Nephron progenitor cell (in vitro differentiated cells): ENCODE results near the gene ITIH3.
A peak's percentile ranks its signal among the peaks of the same experiment; 100 is the strongest.
"Not testable (repeated sequence)": the region's sequence is repeated elsewhere in the genome, so short reads cannot be mapped to it uniquely, and the experiment has no call there.

Experiments used
- DNase-seq: peaks from one replicate; pipeline ENCODE4 v3.0.0; 2021
- H3K27ac Mint-ChIP-seq: 2 replicates; pipeline ENCODE4 v1.8.0; 2021; ENCODE audit warnings: mild to moderate bottlenecking, moderate library complexity, mixed read lengths
- H3K27me3 Mint-ChIP-seq: 2 replicates; pipeline ENCODE4 v1.8.0; 2021; ENCODE audit warnings: mild to moderate bottlenecking, low read depth, mixed read lengths; ENCODE audit not compliant: poor library complexity
- H3K36me3 Mint-ChIP-seq: 2 replicates; pipeline ENCODE4 v1.8.0; 2021; ENCODE audit warnings: low read depth, mixed read lengths
- H3K4me1 Mint-ChIP-seq: 2 replicates; pipeline ENCODE4 v1.8.0; 2021; ENCODE audit warnings: mixed read lengths
- H3K4me3 Mint-ChIP-seq: 2 replicates; pipeline ENCODE4 v1.8.0; 2021; ENCODE audit warnings: mild to moderate bottlenecking, moderate library complexity, mixed read lengths
- H3K9me3 Mint-ChIP-seq: 2 replicates; pipeline ENCODE4 v1.8.0; 2021; ENCODE audit warnings: mild to moderate bottlenecking, moderate library complexity, mixed read lengths
- TF ChIP-seq, protein P1 (sequence below): fragments of 200-600 bp; sonication (generic); IDR thresholded peaks from 2 replicates; pipeline ENCODE4 v1.5.0; 2021; ENCODE audit warnings: antibody characterized with exemption

Gene ITIH3

DNA sequence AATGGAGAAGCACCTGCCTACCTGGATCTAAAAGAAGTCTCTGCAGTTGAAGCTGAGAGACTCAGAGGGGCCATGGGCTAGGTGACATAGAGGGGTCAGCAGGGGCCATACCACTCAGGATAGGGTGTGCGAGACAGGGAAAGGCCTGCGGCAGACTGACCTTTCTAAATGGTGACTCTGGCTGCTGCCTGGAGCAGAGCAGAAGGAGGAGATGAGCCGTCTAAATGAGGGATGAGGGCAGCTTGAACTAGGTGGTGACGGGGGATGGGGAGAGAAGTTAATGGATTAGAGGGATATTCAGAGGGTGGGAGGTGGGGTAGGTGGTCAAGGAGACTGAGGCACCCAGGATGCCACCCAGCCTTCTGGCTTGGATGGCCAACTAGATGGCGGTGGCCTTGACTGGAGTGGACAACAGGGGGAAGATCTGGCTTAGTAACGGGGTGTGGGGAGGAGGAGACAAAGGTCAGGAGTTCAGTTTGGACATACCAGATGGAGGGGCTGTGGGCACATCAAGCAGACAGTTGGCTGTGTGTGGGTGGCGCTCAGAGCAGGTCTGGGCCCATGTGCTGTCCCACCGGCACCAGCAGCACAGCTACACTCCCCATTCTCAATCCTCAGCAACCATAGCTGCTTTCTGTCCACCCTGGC is 20.4 kb upstream of the ITIH3 start:
- DNase-seq = no peak
- Mint-ChIP-seq H3K9me3 (no peaks in the 10 kb centered on the region), H3K27ac (no peak overlapping the region), H3K36me3 (no peaks in the 10 kb centered on the region), H3K4me3 (no peak overlapping the region), H3K4me1 (peaks cover 32% of the 10 kb centered on the region), H3K27me3 (peaks cover 4% of the 10 kb centered on the region)
- TF ChIP-seq, protein P1, sequence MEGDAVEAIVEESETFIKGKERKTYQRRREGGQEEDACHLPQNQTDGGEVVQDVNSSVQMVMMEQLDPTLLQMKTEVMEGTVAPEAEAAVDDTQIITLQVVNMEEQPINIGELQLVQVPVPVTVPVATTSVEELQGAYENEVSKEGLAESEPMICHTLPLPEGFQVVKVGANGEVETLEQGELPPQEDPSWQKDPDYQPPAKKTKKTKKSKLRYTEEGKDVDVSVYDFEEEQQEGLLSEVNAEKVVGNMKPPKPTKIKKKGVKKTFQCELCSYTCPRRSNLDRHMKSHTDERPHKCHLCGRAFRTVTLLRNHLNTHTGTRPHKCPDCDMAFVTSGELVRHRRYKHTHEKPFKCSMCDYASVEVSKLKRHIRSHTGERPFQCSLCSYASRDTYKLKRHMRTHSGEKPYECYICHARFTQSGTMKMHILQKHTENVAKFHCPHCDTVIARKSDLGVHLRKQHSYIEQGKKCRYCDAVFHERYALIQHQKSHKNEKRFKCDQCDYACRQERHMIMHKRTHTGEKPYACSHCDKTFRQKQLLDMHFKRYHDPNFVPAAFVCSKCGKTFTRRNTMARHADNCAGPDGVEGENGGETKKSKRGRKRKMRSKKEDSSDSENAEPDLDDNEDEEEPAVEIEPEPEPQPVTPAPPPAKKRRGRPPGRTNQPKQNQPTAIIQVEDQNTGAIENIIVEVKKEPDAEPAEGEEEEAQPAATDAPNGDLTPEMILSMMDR = no peak

DNA sequence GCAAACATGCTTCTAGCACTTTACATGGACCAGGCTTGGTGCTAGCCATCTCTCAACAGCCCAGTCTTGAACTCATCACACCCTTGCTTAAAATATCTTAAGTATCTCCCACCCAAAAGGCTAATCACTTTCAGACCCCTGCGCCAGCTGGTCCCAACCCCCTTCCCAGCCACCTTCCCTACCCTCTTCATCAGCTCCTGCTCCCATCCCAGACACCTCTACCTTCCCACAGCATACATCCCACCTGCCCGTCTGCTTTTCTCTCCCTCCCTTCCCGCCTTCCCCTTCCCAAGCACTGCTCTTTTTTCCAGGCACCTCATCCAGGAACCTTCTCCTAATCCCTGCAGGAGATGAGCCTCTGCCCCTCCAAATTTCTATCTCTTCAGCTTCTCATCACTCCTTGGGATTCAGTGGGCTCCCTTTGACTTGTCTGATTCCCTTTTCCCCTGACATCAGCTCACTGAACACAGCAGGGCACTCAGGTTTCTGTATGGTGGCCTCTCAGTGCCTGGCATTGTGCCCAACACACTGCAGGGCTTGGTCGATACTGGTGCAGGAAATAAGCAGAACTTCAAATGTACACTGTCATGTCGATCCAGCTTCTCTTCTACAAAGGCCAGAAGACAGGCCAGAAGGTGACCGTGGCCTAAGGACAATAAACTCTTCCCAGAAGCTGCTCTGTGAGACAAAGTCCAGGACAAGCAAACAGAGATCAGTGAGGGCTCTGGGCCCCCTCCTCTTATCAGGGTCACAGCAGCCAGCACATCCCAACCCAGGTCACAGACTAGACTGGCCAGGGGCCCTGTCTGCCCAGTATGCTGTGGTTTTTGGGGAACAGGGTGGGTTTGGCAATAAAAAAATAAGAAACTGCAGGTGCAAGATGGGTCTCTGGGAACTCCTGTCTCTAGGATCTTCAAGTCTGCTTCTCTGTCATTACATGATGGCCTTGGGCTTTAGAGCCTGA is 19.4 kb upstream of the ITIH3 start:
- peaks cover 22% of the 10 kb centered on the region for H3K4me1 Mint-ChIP-seq
- no peaks in the 10 kb centered on the region for H3K36me3 Mint-ChIP-seq
- TF ChIP-seq, protein P1 = no peak
- H3K27ac Mint-ChIP-seq = peak overlapping the region; percentile 78
- DNase-seq = no peak
- H3K27me3 Mint-ChIP-seq = peaks cover 4% of the 10 kb centered on the region
- no peak overlapping the region for H3K4me3 Mint-ChIP-seq
- no peaks in the 10 kb centered on the region for H3K9me3 Mint-ChIP-seq

DNA sequence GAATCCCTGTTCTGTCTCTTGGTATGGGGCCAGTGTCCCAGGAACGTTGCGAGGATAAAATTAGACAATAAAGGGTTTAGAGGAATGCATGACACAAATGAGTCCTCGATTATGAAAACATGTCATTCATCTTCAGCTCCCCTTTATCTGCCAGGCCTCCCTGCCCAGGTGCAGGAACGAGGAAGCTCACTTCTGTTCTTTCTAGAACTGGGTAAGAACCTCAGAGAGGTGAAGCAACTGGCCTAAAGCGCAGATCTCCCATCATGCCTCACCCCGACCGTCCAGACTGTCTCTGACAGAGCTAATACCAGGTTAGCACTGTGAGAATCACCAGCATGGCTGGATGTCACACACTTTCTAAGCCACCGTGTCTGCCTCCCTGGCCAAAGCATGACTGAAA is 18.7 kb upstream of the ITIH3 start:
- Mint-ChIP-seq H3K4me1 (peaks cover 22% of the 10 kb centered on the region), H3K27ac (peak overlapping the region; percentile 78), H3K36me3 (no peaks in the 10 kb centered on the region), H3K4me3 (no peak overlapping the region), H3K9me3 (no peaks in the 10 kb centered on the region), H3K27me3 (peaks cover 4% of the 10 kb centered on the region)
- no peak for DNase-seq
- TF ChIP-seq, protein P1 = no peak

DNA sequence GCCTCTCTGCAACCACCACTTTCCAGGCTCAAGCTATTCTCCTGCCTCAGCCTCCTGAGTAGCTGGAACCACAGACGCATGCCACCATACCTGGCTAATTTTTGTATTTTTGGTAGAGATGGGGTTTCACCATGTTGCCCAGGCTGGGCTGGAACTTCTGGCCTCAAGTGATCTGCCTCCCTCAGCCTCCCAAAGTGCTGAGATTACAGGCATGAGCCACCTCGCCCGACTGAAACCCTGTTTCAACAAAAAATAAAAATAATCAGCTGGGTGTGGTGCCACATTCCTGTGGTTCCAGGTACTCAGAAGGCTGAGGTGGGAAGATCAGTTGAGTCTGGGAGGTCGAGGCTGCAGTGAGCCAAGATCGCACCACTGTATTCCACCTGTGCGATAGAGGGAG is 18.1 kb upstream of the ITIH3 start:
- DNase-seq, H3K36me3 Mint-ChIP-seq, H3K27ac Mint-ChIP-seq, H3K9me3 Mint-ChIP-seq, H3K4me3 Mint-ChIP-seq, H3K27me3 Mint-ChIP-seq: not testable (repeated sequence)
- peaks cover 16% of the 10 kb centered on the region for H3K4me1 Mint-ChIP-seq

DNA sequence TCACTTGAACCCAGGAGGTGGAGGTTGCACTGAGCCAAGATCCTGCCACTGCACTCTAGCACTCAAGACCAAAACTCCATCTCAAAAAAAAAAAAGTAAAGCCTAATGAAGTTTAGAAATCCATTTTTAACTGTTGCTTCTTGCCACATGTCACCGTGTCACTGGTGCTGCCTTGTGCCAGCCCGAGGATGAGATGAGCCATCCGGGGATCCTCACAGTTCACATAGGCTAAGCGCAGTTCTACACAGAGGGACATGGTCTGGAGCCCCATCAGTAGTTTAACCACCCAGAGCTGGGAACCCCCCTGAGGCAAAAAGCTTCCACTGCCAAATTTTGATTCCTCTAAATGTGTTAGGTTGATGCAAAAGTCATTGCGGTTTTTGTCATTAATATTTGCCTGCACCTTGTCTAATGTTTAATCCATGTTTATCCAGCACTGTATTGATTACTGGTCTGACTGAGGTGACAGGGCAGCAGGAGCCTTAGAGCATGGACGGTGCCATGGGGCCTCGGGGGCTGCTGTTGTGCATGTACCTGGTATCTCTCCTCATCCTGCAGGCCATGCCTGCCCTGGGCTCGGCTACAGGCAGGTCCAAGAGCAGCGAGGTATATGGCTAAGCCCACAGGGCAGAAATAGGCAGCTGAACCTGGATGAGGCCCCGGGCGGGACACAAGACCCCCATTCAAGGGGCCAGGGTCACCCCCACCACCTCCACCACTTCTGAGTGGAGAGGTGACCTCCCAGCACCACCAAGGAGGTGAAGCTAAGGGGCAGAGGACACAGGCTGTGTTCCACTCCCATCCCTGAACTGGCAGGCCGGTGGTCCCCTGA is 17.3 kb upstream of the ITIH3 start, which contains the start of gene ITIH1:
Gene ITIH1 (plus strand): TSS at position 473 of the 832 bp plus-strand sequence. CDS start 17 bp downstream, at position 490.
- no peak within 1 kb of the TSS for H3K4me3 Mint-ChIP-seq
- H3K9me3 Mint-ChIP-seq = no peaks in the 10 kb centered on the region
- peak within 1 kb of the TSS; percentile 89 for H3K27ac Mint-ChIP-seq
- H3K4me1 Mint-ChIP-seq = peaks cover 12% of the 10 kb centered on the region
- peaks cover 16% of the 10 kb centered on the region for H3K27me3 Mint-ChIP-seq
- TF ChIP-seq, protein P1 = no peak
- no peak for DNase-seq
- H3K36me3 Mint-ChIP-seq = no peaks in the 10 kb centered on the region
